ENCODE measurements around the gene SH2D4B. TPM values are rescaled to one million over a fixed set of nuclear protein-coding genes. Genes with fewer than 3 reads are reported as not detected.
A peak's percentile ranks its signal among the peaks of the same experiment; 100 is the strongest.

The SH2D4B gene
- total RNA-seq, 3 donors from 2014 or later (not counting 1 experiment from before 2014, with no cell fraction given): 0.19 to 0.30 (median 0.27) TPM

GRCh38 chr10:80528185-80528700 lies 9.5 kb upstream of the SH2D4B start:
- Histone ChIP-seq H3K27ac (ENCODE audit: low read length) (no peak overlapping the region), H3K9me3 (ENCODE audit: control insufficient read depth, insufficient read depth, low read length) (no peaks in the 10 kb centered on the region), H3K4me3 (ENCODE audit: low read length) (no peak overlapping the region), H3K27me3 (ENCODE audit: control insufficient read depth, insufficient read depth, low read length) (no peaks in the 10 kb centered on the region), H3K4me1 (ENCODE audit: control insufficient read depth, insufficient read depth, low read length) (peaks cover 54% of the 10 kb centered on the region), H3K36me3 (ENCODE audit: control insufficient read depth, insufficient read depth, low read length) (no peaks in the 10 kb centered on the region)
- TF ChIP-seq, protein P1, sequence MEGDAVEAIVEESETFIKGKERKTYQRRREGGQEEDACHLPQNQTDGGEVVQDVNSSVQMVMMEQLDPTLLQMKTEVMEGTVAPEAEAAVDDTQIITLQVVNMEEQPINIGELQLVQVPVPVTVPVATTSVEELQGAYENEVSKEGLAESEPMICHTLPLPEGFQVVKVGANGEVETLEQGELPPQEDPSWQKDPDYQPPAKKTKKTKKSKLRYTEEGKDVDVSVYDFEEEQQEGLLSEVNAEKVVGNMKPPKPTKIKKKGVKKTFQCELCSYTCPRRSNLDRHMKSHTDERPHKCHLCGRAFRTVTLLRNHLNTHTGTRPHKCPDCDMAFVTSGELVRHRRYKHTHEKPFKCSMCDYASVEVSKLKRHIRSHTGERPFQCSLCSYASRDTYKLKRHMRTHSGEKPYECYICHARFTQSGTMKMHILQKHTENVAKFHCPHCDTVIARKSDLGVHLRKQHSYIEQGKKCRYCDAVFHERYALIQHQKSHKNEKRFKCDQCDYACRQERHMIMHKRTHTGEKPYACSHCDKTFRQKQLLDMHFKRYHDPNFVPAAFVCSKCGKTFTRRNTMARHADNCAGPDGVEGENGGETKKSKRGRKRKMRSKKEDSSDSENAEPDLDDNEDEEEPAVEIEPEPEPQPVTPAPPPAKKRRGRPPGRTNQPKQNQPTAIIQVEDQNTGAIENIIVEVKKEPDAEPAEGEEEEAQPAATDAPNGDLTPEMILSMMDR (IDR thresholded peaks at IDR 0.05): no peak
- no peaks in the 10 kb centered on the region for H3K27me3 Mint-ChIP-seq (ENCODE audit: low read depth in 2 of 2)
- H3K4me3 Mint-ChIP-seq: no peak overlapping the region
- H3K9me3 Mint-ChIP-seq: no peaks in the 10 kb centered on the region
- intact Hi-C loops (cut with micrococcal nuclease): no loop called here
- no peaks in the 10 kb centered on the region for H3K36me3 Mint-ChIP-seq
- ATAC-seq (no peak), DNase-seq (no peak)
- H3K27ac Mint-ChIP-seq: no peak overlapping the region
- H3K4me1 Mint-ChIP-seq: peaks cover 56 to 60% of the 10 kb centered on the region in 2 donors
- 76% methylated on average over 2 of the region's 2 CpGs for WGBS (ENCODE audit: insufficient coverage)

- no peak overlapping the region for H3K27ac ChIP-seq (ENCODE audit: low read length)
- no peak overlapping the region for H3K4me3 Mint-ChIP-seq
- H3K4me1 Mint-ChIP-seq: peaks cover 51 to 53% of the 10 kb centered on the region in 2 donors
Observed at GRCh38 chr10:80528901-80529300, 8.8 kb upstream of the SH2D4B start.

DNA sequence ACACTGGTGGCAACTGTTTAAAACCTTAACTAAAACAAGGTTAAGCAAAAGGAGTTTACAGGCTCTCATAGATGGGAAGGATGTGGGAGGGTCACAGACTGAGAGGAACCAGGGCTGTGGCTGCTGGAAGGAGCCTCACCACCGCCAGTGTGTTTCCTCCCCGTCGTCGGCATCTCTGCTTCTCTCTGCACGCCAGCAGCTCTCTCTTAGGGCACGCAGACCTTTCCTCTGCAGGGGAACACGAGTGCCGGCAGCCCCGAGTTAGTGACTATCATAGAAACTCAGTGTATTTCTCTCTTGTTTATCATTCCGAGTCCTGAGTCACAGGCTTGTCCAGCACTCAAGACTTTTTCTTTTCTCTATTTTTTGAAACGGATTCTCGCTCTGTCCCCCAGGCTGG lies 8.1 kb upstream of the SH2D4B start:
- H3K27ac ChIP-seq (ENCODE audit: low read length): no peak overlapping the region
- no peaks in the 10 kb centered on the region for H3K9me3 Mint-ChIP-seq
- H3K9me3 ChIP-seq (ENCODE audit: control insufficient read depth, insufficient read depth, low read length): no peaks in the 10 kb centered on the region
- H3K27ac Mint-ChIP-seq: peak overlapping the region in 1 of 2 donors; percentile 19
- peaks cover 44 to 46% of the 10 kb centered on the region in 2 donors for H3K4me1 Mint-ChIP-seq
- peak; percentile 66 to 87 (median 80) for ATAC-seq
- no peak overlapping the region for H3K4me3 ChIP-seq (ENCODE audit: low read length)
- H3K36me3 Mint-ChIP-seq: no peaks in the 10 kb centered on the region
- peaks cover 42% of the 10 kb centered on the region for H3K4me1 ChIP-seq (ENCODE audit: control insufficient read depth, insufficient read depth, low read length)
- H3K4me3 Mint-ChIP-seq: peak overlapping the region; percentile 25
- TF ChIP-seq, protein P1 (IDR thresholded peaks at IDR 0.05): no peak
- WGBS (ENCODE audit: insufficient coverage): 24% methylated on average over 12 of the region's 12 CpGs
- no peaks in the 10 kb centered on the region for H3K27me3 ChIP-seq (ENCODE audit: control insufficient read depth, insufficient read depth, low read length)
- no peaks in the 10 kb centered on the region for H3K27me3 Mint-ChIP-seq (ENCODE audit: low read depth in 2 of 2)
- peak in 1 of 2 donors; percentile 74 for DNase-seq
- H3K36me3 ChIP-seq (ENCODE audit: control insufficient read depth, insufficient read depth, low read length): no peaks in the 10 kb centered on the region
- intact Hi-C loops (cut with micrococcal nuclease): no loop called here

More at GRCh38 chr10:80528901-80529300, 8.8 kb upstream of the SH2D4B start:
- Histone ChIP-seq H3K4me3 (ENCODE audit: low read length) (no peak overlapping the region), H3K9me3 (ENCODE audit: control insufficient read depth, insufficient read depth, low read length) (no peaks in the 10 kb centered on the region), H3K27me3 (ENCODE audit: control insufficient read depth, insufficient read depth, low read length) (no peaks in the 10 kb centered on the region), H3K4me1 (ENCODE audit: control insufficient read depth, insufficient read depth, low read length) (peaks cover 49% of the 10 kb centered on the region), H3K36me3 (ENCODE audit: control insufficient read depth, insufficient read depth, low read length) (no peaks in the 10 kb centered on the region)
- no peaks in the 10 kb centered on the region for H3K36me3 Mint-ChIP-seq
- no peaks in the 10 kb centered on the region for H3K27me3 Mint-ChIP-seq (ENCODE audit: low read depth in 2 of 2)
- H3K9me3 Mint-ChIP-seq: no peaks in the 10 kb centered on the region
- no peak for DNase-seq
- TF ChIP-seq, protein P1 (IDR thresholded peaks at IDR 0.05): no peak
- ATAC-seq: no peak
- H3K27ac Mint-ChIP-seq: peak overlapping the region in 1 of 2 donors; percentile 19
- 78% methylated on average over 6 of the region's 6 CpGs for WGBS (ENCODE audit: insufficient coverage)
- intact Hi-C loops (cut with micrococcal nuclease): no loop called here

- H3K4me1 Mint-ChIP-seq: peaks cover 40 to 43% of the 10 kb centered on the region in 2 donors
- Histone ChIP-seq H3K27me3 (ENCODE audit: control insufficient read depth, insufficient read depth, low read length) (no peaks in the 10 kb centered on the region), H3K9me3 (ENCODE audit: control insufficient read depth, insufficient read depth, low read length) (no peaks in the 10 kb centered on the region), H3K4me3 (ENCODE audit: low read length) (no peak overlapping the region), H3K36me3 (ENCODE audit: control insufficient read depth, insufficient read depth, low read length) (no peaks in the 10 kb centered on the region), H3K27ac (ENCODE audit: low read length) (no peak overlapping the region), H3K4me1 (ENCODE audit: control insufficient read depth, insufficient read depth, low read length) (peaks cover 41% of the 10 kb centered on the region)
- no peaks in the 10 kb centered on the region for H3K36me3 Mint-ChIP-seq
- TF ChIP-seq, protein P1 (IDR thresholded peaks at IDR 0.05): no peak
- ATAC-seq: peak; percentile 50 to 64 (median 54)
- H3K4me3 Mint-ChIP-seq: no peak overlapping the region
- no peaks in the 10 kb centered on the region for H3K27me3 Mint-ChIP-seq (ENCODE audit: low read depth in 2 of 2)
- intact Hi-C loops (cut with micrococcal nuclease): no loop called here
- WGBS (ENCODE audit: insufficient coverage): 62% methylated on average over 2 of the region's 2 CpGs
- H3K27ac Mint-ChIP-seq: peak overlapping the region in 1 of 2 donors; percentile 19
- DNase-seq: peak in 1 of 2 donors; percentile 66
- H3K9me3 Mint-ChIP-seq: no peaks in the 10 kb centered on the region
Observed at GRCh38 chr10:80530251-80530650, 7.5 kb upstream of the SH2D4B start.
